Suprapubic skin (tissue), 4 donors: ENCODE measurements around the gene MYO15A. TPM values are rescaled to one million over a fixed set of nuclear protein-coding genes. Genes with fewer than 3 reads are reported as not detected.

ENCODE experiments used
- DNase-seq, 2 donors: peaks; one replicate each; pipeline ENCODE4 v3.0.0-alpha.2; 2019; ENCODE audit warnings: low spot score in 2 of 2
- H3K27ac ChIP-seq: fragments of 200-600 bp; sonication (generic); one replicate; pipeline ENCODE4 v1.5.1; 2019
- H3K27me3 ChIP-seq: fragments of 200-600 bp; sonication (generic); one replicate; pipeline ENCODE4 v1.5.1; 2019
- H3K36me3 ChIP-seq: fragments of 200-600 bp; sonication (generic); one replicate; pipeline ENCODE4 v1.5.1; 2019
- H3K4me1 ChIP-seq: fragments of 200-600 bp; sonication (generic); one replicate; pipeline ENCODE4 v1.5.1; 2019
- H3K4me3 ChIP-seq: fragments of 200-600 bp; sonication (generic); one replicate; pipeline ENCODE4 v1.5.1; 2019; ENCODE audit warnings: mild to moderate bottlenecking
- H3K9me3 ChIP-seq: fragments of 200-600 bp; sonication (generic); one replicate; pipeline ENCODE4 v1.5.1; 2019
- EP300 ChIP-seq: sonication (generic); formaldehyde crosslinking; IDR thresholded peaks from one replicate; pipeline ENCODE4 v1.6.1; 2017; ENCODE audit warnings: antibody characterized with exemption
- POLR2A ChIP-seq, 2 donors: fragments of 450-650 bp; IDR thresholded peaks; one replicate each; pipeline ENCODE4 v1.6.1; 2017; ENCODE audit warnings: antibody characterized with exemption in 2 of 2, mild to moderate bottlenecking in 2 of 2, moderate library complexity in 2 of 2
- POLR2AphosphoS5 ChIP-seq, 3 donors: sonication (generic); formaldehyde crosslinking; IDR thresholded peaks; one replicate each; pipeline ENCODE4 v1.6.1; 2017; ENCODE audit warnings: antibody characterized with exemption in 3 of 3
- WGBS: methylation state at CpG from one replicate; pipeline ENCODE4 v1.1.5; 2018; 5-methylcytosine and 5-hydroxymethylcytosine counted together
- total RNA-seq, 4 donors: library from RNA; depleted of rRNA; stranded (reverse); fragments of >200 nt; gene quantifications; one replicate each; pipeline ENCODE4 v1.1.0, GENCODE V29; 2016
- TF ChIP-seq, protein P1 (sequence below), 2 donors: fragments of 200-600 bp in 1 of 2; fragments of 450-650 bp in 1 of 2; sonication (generic) in 1 of 2; IDR thresholded peaks; one replicate each; pipeline ENCODE4 v1.5.1; 2016 to 2019; ENCODE audit warnings: antibody characterized with exemption in 2 of 2, mild to moderate bottlenecking in 1 of 2, moderate library complexity in 1 of 2

MYO15A gene
- total RNA-seq, 4 donors from 2014 or later = 0.23 to 0.49 (median 0.41) TPM

DNA sequence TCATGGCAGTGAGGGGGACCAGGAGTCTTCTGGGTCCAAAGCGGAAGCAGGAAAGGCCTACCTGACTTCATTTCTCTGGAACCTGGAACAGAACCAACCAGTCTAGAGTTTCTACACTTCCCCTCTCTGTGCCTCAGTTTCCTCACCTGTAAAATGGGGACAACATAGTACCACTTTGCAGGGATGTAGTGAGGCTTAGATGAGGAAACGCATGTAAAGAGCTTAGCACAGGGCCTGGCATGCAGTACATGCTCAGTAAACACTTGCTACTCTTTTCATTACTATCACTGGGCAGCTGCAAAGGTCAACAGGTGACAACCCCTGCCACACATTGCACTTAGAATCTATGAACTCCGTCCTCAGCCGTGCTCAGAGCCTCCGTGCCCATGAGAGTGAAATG lies 24.2 kb downstream of the MYO15A start:
- WGBS = 90% methylated on average over 2 of the region's 5 CpGs
- TF ChIP-seq, protein P1, sequence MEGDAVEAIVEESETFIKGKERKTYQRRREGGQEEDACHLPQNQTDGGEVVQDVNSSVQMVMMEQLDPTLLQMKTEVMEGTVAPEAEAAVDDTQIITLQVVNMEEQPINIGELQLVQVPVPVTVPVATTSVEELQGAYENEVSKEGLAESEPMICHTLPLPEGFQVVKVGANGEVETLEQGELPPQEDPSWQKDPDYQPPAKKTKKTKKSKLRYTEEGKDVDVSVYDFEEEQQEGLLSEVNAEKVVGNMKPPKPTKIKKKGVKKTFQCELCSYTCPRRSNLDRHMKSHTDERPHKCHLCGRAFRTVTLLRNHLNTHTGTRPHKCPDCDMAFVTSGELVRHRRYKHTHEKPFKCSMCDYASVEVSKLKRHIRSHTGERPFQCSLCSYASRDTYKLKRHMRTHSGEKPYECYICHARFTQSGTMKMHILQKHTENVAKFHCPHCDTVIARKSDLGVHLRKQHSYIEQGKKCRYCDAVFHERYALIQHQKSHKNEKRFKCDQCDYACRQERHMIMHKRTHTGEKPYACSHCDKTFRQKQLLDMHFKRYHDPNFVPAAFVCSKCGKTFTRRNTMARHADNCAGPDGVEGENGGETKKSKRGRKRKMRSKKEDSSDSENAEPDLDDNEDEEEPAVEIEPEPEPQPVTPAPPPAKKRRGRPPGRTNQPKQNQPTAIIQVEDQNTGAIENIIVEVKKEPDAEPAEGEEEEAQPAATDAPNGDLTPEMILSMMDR (IDR thresholded peaks at IDR 0.05) = no peak
- no peak for TF ChIP-seq POLR2AphosphoS5 (IDR thresholded peaks at IDR 0.05)
- TF ChIP-seq POLR2A (IDR thresholded peaks at IDR 0.05) = no peak
- TF ChIP-seq EP300 = no peak

DNA sequence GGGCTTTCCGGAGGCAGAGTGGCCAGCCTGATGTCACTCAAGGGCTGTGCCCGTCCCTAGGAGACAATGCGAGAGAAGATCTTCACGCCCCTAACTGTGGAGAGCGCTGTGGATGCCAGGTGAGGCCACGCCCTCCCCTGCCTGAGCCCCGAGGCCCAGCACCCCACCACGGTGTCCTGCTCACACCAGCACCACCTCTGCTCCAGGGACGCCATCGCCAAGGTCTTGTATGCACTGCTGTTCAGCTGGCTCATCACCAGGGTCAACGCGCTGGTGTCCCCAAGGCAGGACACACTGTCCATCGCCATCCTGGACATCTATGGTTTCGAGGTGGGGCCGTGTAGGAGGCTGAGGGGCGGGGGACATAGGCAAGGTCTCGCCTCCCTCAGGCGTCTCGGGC lies 27.8 kb downstream of the MYO15A start:
- H3K27me3 ChIP-seq = no peaks in the 10 kb centered on the region

More for the DNA sequence above, 24.2 kb downstream of the MYO15A start:
- no peaks in the 10 kb centered on the region for H3K27me3 ChIP-seq
- no peaks in the 10 kb centered on the region for H3K9me3 ChIP-seq
- H3K4me3 ChIP-seq = no peak overlapping the region
- no peaks in the 10 kb centered on the region for H3K36me3 ChIP-seq
- no peak for DNase-seq
- H3K27ac ChIP-seq = no peak overlapping the region
- no peaks in the 10 kb centered on the region for H3K4me1 ChIP-seq

GRCh38 chr17:18138065-18138749 lies 29.7 kb downstream of the MYO15A start:
- no peak overlapping the region for H3K4me3 ChIP-seq
- DNase-seq = no peak
- H3K36me3 ChIP-seq = no peaks in the 10 kb centered on the region
- no peak overlapping the region for H3K27ac ChIP-seq
- WGBS = 91% methylated on average over 8 of the region's 8 CpGs
- peaks cover 4% of the 10 kb centered on the region for H3K4me1 ChIP-seq
- H3K27me3 ChIP-seq = no peaks in the 10 kb centered on the region
- H3K9me3 ChIP-seq = no peaks in the 10 kb centered on the region
- TF ChIP-seq POLR2AphosphoS5 (IDR thresholded peaks at IDR 0.05) (no peak), POLR2A (IDR thresholded peaks at IDR 0.05) (no peak), EP300 (no peak)
- TF ChIP-seq, protein P1 (IDR thresholded peaks at IDR 0.05) = no peak

More for the DNA sequence above, 27.8 kb downstream of the MYO15A start:
- no peak overlapping the region for H3K27ac ChIP-seq
- TF ChIP-seq, protein P1 (IDR thresholded peaks at IDR 0.05) = no peak
- TF ChIP-seq POLR2A (IDR thresholded peaks at IDR 0.05) (no peak), POLR2AphosphoS5 (IDR thresholded peaks at IDR 0.05) (no peak), EP300 (no peak)
- WGBS = 75% methylated on average over 11 of the region's 19 CpGs
- DNase-seq = no peak
- no peaks in the 10 kb centered on the region for H3K9me3 ChIP-seq
- H3K36me3 ChIP-seq = no peaks in the 10 kb centered on the region
- H3K4me1 ChIP-seq = peaks cover 4% of the 10 kb centered on the region
- H3K4me3 ChIP-seq = no peak overlapping the region

DNA sequence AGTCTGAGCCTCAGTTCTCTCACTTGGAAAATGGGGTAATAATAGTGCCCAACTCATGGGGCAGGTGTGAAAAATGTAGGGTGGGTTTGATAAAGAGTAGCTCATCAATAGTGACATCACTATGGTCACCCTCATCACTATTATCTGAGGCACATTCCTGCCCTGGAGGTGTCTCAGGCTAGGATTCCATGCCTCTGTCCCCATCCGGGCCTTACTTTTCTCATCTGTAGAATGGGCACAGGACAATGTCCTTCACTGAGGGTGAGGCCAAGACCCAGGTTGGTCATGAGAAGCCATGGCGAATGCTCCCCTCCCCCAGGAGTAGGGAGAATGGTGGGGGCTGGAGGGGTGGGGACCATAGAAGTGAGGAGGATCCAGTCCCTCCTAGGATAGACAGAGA lies 30.5 kb downstream of the MYO15A start:
- Histone ChIP-seq H3K36me3 (no peaks in the 10 kb centered on the region), H3K27me3 (no peaks in the 10 kb centered on the region), H3K27ac (no peak overlapping the region), H3K4me1 (peaks cover 4% of the 10 kb centered on the region), H3K9me3 (no peaks in the 10 kb centered on the region), H3K4me3 (no peak overlapping the region)
- WGBS = 100% methylated on average over 1 of the region's 2 CpGs
- DNase-seq = no peak
- TF ChIP-seq, protein P1 (IDR thresholded peaks at IDR 0.05) = no peak
- TF ChIP-seq POLR2A (IDR thresholded peaks at IDR 0.05) = no peak
- no peak for TF ChIP-seq EP300
- TF ChIP-seq POLR2AphosphoS5 (IDR thresholded peaks at IDR 0.05) = no peak

DNA sequence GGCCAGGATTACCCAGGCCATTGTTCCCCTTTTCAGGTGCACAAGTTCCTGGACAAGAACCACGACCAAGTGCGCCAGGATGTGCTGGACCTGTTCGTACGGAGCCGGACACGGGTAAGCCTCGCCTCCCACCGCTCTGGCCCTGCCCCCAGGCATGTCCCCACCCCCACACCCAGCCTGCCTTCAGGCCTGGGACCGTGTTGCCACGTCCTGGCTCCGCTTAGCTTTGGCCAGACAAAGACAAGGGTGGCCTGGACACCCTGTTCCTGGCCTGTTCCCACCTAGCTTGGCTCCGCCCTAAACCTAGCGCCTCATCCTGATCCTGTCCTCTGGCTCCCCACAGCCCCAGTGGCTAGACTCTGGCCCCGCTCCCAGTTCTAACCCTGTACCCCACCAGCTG lies 30.9 kb downstream of the MYO15A start:
- TF ChIP-seq POLR2A (IDR thresholded peaks at IDR 0.05) (no peak), EP300 (no peak), POLR2AphosphoS5 (IDR thresholded peaks at IDR 0.05) (no peak)
- TF ChIP-seq, protein P1 (IDR thresholded peaks at IDR 0.05) = no peak
- Histone ChIP-seq H3K9me3 (no peaks in the 10 kb centered on the region), H3K4me3 (no peak overlapping the region), H3K27ac (no peak overlapping the region), H3K36me3 (no peaks in the 10 kb centered on the region), H3K27me3 (no peaks in the 10 kb centered on the region), H3K4me1 (peaks cover 4% of the 10 kb centered on the region)
- DNase-seq = no peak
- 86% methylated on average over 14 of the region's 14 CpGs for WGBS
